KMS-11 (cell line): ENCODE data around the gene LRPAP1.

Experiments used
- H2AFZ ChIP-seq: fragments of 200-600 bp; sonication (generic); 2 replicates; pipeline ENCODE4 v1.6.1; 2016; ENCODE audit warnings: antibody characterized with exemption, mixed run types, low read depth
- H3K27ac ChIP-seq: fragments of 200-600 bp; sonication (generic); 2 replicates; pipeline ENCODE4 v1.6.1; 2016; ENCODE audit warnings: mild to moderate bottlenecking, mixed run types
- H3K27me3 ChIP-seq: fragments of 200-600 bp; sonication (generic); 2 replicates; pipeline ENCODE4 v1.6.1; 2017; ENCODE audit warnings: mild to moderate bottlenecking, low read depth, mixed run types, moderate library complexity; ENCODE audit not compliant: insufficient read depth
- H3K36me3 ChIP-seq: fragments of 200-600 bp; sonication (generic); 2 replicates; pipeline ENCODE4 v1.6.1; 2017; ENCODE audit warnings: mild to moderate bottlenecking, mixed run types; ENCODE audit not compliant: insufficient read depth
- H3K4me1 ChIP-seq: fragments of 200-600 bp; sonication (generic); 2 replicates; pipeline ENCODE4 v1.6.1; 2016; ENCODE audit warnings: mild to moderate bottlenecking, low read depth, mixed run types; ENCODE audit not compliant: poor library complexity, severe bottlenecking
- H3K4me2 ChIP-seq: fragments of 200-600 bp; sonication (generic); 2 replicates; pipeline ENCODE4 v1.7.0; 2016; ENCODE audit warnings: mild to moderate bottlenecking, mixed run types
- H3K4me3 ChIP-seq: fragments of 200-600 bp; sonication (generic); IDR thresholded peaks from 2 replicates; pipeline ENCODE4 v1.6.1; 2017; ENCODE audit warnings: low read depth, low read length, mixed read lengths; ENCODE audit not compliant: insufficient read depth
- H3K79me2 ChIP-seq: fragments of 200-600 bp; sonication (generic); 2 replicates; pipeline ENCODE4 v1.6.1; 2016; ENCODE audit warnings: low read depth, mixed run types; ENCODE audit not compliant: insufficient read depth
- H3K9ac ChIP-seq: fragments of 200-600 bp; sonication (generic); 2 replicates; pipeline ENCODE4 v1.6.1; 2016; ENCODE audit warnings: mild to moderate bottlenecking, mixed run types
- H4K20me1 ChIP-seq: fragments of 200-600 bp; sonication (generic); 2 replicates; pipeline ENCODE4 v1.6.1; 2016; ENCODE audit warnings: mild to moderate bottlenecking, mixed run types; ENCODE audit not compliant: insufficient read depth
- CTCF ChIP-seq: fragments of 200-600 bp; sonication (generic); conservative IDR thresholded peaks from 2 replicates; pipeline ENCODE4 v1.6.1; 2017; ENCODE audit warnings: low read depth, mild to moderate bottlenecking, antibody characterized with exemption, low read length, moderate library complexity, mixed read lengths

Gene LRPAP1

GRCh38 chr4:3463556-3464348, 68.5 kb downstream of the LRPAP1 start:
- TF ChIP-seq CTCF: no peak
- no peaks in the 10 kb centered on the region for H3K36me3 ChIP-seq
- no peak overlapping the region for H2AFZ ChIP-seq
- no peak overlapping the region for H3K27ac ChIP-seq
- H3K79me2 ChIP-seq: no peaks in the 10 kb centered on the region
- H3K4me2 ChIP-seq: no peak overlapping the region
- no peak overlapping the region for H3K4me3 ChIP-seq
- H3K27me3 ChIP-seq: peaks cover 17% of the 10 kb centered on the region; the same call in 1 of the 2 replicates
- no peaks in the 10 kb centered on the region for H4K20me1 ChIP-seq
- H3K4me1 ChIP-seq: no peaks in the 10 kb centered on the region
- no peak overlapping the region for H3K9ac ChIP-seq

- no peak within 1 kb of the TSS for H3K27ac ChIP-seq
- H3K9ac ChIP-seq: no peak within 1 kb of the TSS
- no peak within 1 kb of the TSS for H2AFZ ChIP-seq
- TF ChIP-seq CTCF: no peak
- no peaks in the 10 kb centered on the region for H3K4me1 ChIP-seq
- H3K4me2 ChIP-seq: no peak within 1 kb of the TSS
- H3K4me3 ChIP-seq: no peak within 1 kb of the TSS
- H3K36me3 ChIP-seq: no peaks in the 10 kb centered on the region
- peaks cover 17% of the 10 kb centered on the region; the same call in 1 of the 2 replicates for H3K27me3 ChIP-seq
- H4K20me1 ChIP-seq: no peaks in the 10 kb centered on the region
- no peaks in the 10 kb centered on the region for H3K79me2 ChIP-seq
Measured at GRCh38 chr4:3462790-3463415, 69.3 kb downstream of the LRPAP1 start, which contains the start of gene DOK7. Gene DOK7 (plus strand): TSS chr4:3463306. CDS start chr4:3463376, 70 bp downstream.

DNA sequence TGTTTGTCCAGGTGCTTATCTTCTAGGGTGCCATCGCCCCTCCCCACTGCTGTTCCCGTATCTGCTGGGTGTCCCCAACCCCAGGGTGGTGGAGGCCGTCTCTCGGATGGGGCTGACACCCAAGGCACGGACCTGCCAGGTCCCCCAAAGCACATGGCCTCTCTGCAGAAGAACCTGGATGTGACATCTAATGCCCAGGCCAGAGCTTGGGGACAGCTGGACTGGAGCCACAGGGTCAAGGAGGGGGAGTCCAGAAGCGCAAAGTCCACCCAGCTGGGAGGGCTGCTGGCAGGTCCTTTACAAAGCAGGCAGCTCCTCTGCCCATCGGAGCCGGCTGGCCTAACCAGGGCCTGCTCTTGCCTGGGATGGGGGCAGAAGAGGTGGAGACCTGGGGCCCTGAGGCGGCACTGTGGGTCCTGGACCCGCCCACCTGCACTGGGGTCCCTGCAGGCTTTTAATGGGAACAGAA, 69.9 kb downstream of the LRPAP1 start:
- no peaks in the 10 kb centered on the region for H3K4me1 ChIP-seq
- no peak overlapping the region for H3K9ac ChIP-seq
- no peaks in the 10 kb centered on the region for H4K20me1 ChIP-seq
- H3K79me2 ChIP-seq: no peaks in the 10 kb centered on the region
- H3K36me3 ChIP-seq: no peaks in the 10 kb centered on the region
- H3K4me2 ChIP-seq: no peak overlapping the region
- no peak overlapping the region for H3K27ac ChIP-seq
- peaks cover 17% of the 10 kb centered on the region; the same call in 1 of the 2 replicates for H3K27me3 ChIP-seq
- H2AFZ ChIP-seq: no peak overlapping the region
- no peak overlapping the region for H3K4me3 ChIP-seq
- TF ChIP-seq CTCF: no peak

- Histone ChIP-seq H3K27ac (no peak overlapping the region), H3K36me3 (no peaks in the 10 kb centered on the region), H3K4me2 (no peak overlapping the region), H3K79me2 (no peaks in the 10 kb centered on the region), H3K27me3 (peaks cover 20% of the 10 kb centered on the region; the same call in 1 of the 2 replicates), H3K9ac (no peak overlapping the region), H4K20me1 (no peaks in the 10 kb centered on the region), H2AFZ (no peak overlapping the region), H3K4me3 (no peak overlapping the region), H3K4me1 (no peaks in the 10 kb centered on the region)
- TF ChIP-seq CTCF: no peak
Measured at GRCh38 chr4:3461515-3462291, 70.5 kb downstream of the LRPAP1 start.
